Sigmoid colon (tissue), 4 donors: ENCODE results near the gene CCNI2.

ENCODE experiments used
- EP300 ChIP-seq, 4 donors: sonication (generic); formaldehyde crosslinking; IDR thresholded peaks; one replicate each; pipeline ENCODE4 v1.6.1; 2017; ENCODE audit warnings: antibody characterized with exemption in 4 of 4
- POLR2A ChIP-seq, 2 donors: fragments of 450-650 bp; IDR thresholded peaks; one replicate each; pipeline ENCODE4 v1.6.1; 2016; ENCODE audit warnings: antibody characterized with exemption in 2 of 2, mild to moderate bottlenecking in 2 of 2, moderate library complexity in 2 of 2
- POLR2AphosphoS5 ChIP-seq, 4 donors: sonication (generic); formaldehyde crosslinking; IDR thresholded peaks; one replicate each; pipeline ENCODE4 v1.6.1; 2017; ENCODE audit warnings: antibody characterized with exemption in 4 of 4
- TF ChIP-seq, protein P1 (sequence below), 4 experiments: fragments of 450-650 bp in 3 of 4; fragments of 200-600 bp in 1 of 4; IDR thresholded peaks; one replicate each; pipeline ENCODE4 v1.5.1; 2016 to 2019; ENCODE audit warnings: antibody characterized with exemption in 4 of 4, mild to moderate bottlenecking in 3 of 4, moderate library complexity in 2 of 4

DNA sequence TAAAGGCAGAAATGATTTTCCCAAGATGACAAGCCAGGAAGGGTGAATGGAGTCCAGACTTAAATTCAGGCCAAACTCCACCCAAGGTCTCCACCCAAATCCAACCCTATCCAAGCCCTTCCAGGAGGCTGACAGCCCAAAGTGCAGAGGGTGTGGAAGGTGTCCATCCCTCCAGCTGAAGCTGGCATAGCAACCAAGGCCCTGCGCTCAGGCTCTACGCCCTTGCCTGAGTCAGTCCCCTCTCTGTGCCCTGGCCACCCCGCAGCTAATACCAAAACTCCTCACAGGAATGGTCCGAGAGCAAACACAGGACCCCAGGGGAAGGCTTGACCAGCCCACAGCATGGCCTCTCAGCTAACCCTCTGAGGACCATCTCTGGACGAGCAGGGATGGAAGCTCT is 27.7 kb downstream of the CCNI2 start:
- TF ChIP-seq, protein P1, sequence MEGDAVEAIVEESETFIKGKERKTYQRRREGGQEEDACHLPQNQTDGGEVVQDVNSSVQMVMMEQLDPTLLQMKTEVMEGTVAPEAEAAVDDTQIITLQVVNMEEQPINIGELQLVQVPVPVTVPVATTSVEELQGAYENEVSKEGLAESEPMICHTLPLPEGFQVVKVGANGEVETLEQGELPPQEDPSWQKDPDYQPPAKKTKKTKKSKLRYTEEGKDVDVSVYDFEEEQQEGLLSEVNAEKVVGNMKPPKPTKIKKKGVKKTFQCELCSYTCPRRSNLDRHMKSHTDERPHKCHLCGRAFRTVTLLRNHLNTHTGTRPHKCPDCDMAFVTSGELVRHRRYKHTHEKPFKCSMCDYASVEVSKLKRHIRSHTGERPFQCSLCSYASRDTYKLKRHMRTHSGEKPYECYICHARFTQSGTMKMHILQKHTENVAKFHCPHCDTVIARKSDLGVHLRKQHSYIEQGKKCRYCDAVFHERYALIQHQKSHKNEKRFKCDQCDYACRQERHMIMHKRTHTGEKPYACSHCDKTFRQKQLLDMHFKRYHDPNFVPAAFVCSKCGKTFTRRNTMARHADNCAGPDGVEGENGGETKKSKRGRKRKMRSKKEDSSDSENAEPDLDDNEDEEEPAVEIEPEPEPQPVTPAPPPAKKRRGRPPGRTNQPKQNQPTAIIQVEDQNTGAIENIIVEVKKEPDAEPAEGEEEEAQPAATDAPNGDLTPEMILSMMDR (IDR thresholded peaks at IDR 0.05) = no peak
- TF ChIP-seq POLR2A (IDR thresholded peaks at IDR 0.05) (no peak), POLR2AphosphoS5 (IDR thresholded peaks at IDR 0.05) (no peak), EP300 (IDR thresholded peaks at IDR 0.05) (no peak)
